ENCODE data around the gene DBT. TPM values are rescaled to one million over a fixed set of nuclear protein-coding genes. Genes with fewer than 3 reads are reported as not detected.
A peak's percentile ranks its signal among the peaks of the same experiment; 100 is the strongest.

The DBT gene
- total and polyA plus RNA-seq, 10 of the 15 experiments (the other 5 are each of a cell fraction or from before 2014, with no cell fraction given) = 2.1 to 15.9 (median 6.9) TPM

- H3K79me2 ChIP-seq (ENCODE audit: control insufficient read depth, insufficient read depth, low read length) = peaks cover 20% of the 10 kb centered on the region
- ChIA-PET POLR2A (interaction anchor here (1.0 kb wide), 1 partner anchor 95 kb away, joined by 3 read pairs; no protein-coding TSS in a partner anchor), CTCF (interaction anchor here (1.6 kb wide), 1 partner anchor 318 kb away, joined by 3 read pairs; no protein-coding TSS in a partner anchor), SMC1A (ENCODE audit: uncharacterized antibody, unreplicated experiment) (no interaction called here), RAD21 (ENCODE audit: unreplicated experiment) (no interaction called here)
- DNase-seq (ENCODE audit: low read depth, low spot score) = no peak
- WGBS (ENCODE audit: insufficient coverage, insufficient replicate concordance, low lambda C conversion rate, missing lambda C conversion rate) = 98% methylated on average over 2 of the region's 2 CpGs
- peaks cover 0 to 9% of the 10 kb centered on the region in 2 experiments; a peak in 3 of 4 replicates for H3K36me3 ChIP-seq (ENCODE audit: control insufficient read depth in 2 of 2, insufficient read depth in 2 of 2, low read length in 1 of 2)
- no peaks in the 10 kb centered on the region for H3K4me1 ChIP-seq (ENCODE audit: control insufficient read depth, insufficient read depth, low read length)
- intact Hi-C loops (cut with micrococcal nuclease; ENCODE audit: unreplicated experiment) = loop anchor here (10.0 kb wide), 1 partner anchor 317 kb away; no protein-coding TSS in a partner anchor
- no peaks in the 10 kb centered on the region for H4K20me1 ChIP-seq (ENCODE audit: control insufficient read depth, insufficient read depth)
- ATAC-seq = no peak
- H3K9me3 ChIP-seq (replicated peaks; ENCODE audit: control insufficient read depth, insufficient read depth, low read length) = no peaks in the 10 kb centered on the region
- no TSS peak for BruUV-seq (replicated peaks)
- H3K27me3 ChIP-seq (replicated peaks in 1 of 2; ENCODE audit: control insufficient read depth in 2 of 2, insufficient read depth in 2 of 2, low read length in 1 of 2) = no peaks in the 10 kb centered on the region
- FAIRE-seq = no peak
- TF ChIP-seq, protein P1, sequence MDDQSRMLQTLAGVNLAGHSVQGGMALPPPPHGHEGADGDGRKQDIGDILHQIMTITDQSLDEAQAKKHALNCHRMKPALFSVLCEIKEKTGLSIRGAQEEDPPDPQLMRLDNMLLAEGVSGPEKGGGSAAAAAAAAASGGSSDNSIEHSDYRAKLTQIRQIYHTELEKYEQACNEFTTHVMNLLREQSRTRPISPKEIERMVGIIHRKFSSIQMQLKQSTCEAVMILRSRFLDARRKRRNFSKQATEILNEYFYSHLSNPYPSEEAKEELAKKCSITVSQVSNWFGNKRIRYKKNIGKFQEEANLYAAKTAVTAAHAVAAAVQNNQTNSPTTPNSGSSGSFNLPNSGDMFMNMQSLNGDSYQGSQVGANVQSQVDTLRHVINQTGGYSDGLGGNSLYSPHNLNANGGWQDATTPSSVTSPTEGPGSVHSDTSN (IDR thresholded peaks at IDR 0.05; ENCODE audit: insufficient replicate concordance, low read depth, low read length) = no peak
- TF ChIP-seq NFYB (IDR thresholded peaks at IDR 0.05; ENCODE audit: insufficient read depth, low read depth, low read length) (no peak), RB1 (IDR thresholded peaks at IDR 0.05; ENCODE audit: borderline replicate concordance) (no peak), SMAD5 (IDR thresholded peaks at IDR 0.05; ENCODE audit: low read depth) (no peak)
- no peak overlapping the region for H3K9ac ChIP-seq (ENCODE audit: control insufficient read depth, insufficient read depth, low read length)
- no peak overlapping the region for H2AFZ ChIP-seq (ENCODE audit: control insufficient read depth, low read depth, low read length)
- in situ Hi-C loops (cut with MboI) = no loop called here
- no peak overlapping the region for H3K27ac ChIP-seq (ENCODE audit: control insufficient read depth, insufficient read depth)
- H3K4me2 ChIP-seq (ENCODE audit: control insufficient read depth, insufficient read depth) = no peak overlapping the region
- H3K4me3 ChIP-seq = no peak overlapping the region
These were observed 112.0 kb downstream of the DBT start for GRCh38 chr1:100137602-100138001.

MicroRNA genes within 50 kb of the gene (microRNA counts, 767-probe panel; counts per million panel counts)
- microRNA hsa-miR-553 = 977 counts per million, percentile 26 among the panel's probes with 10 or more counts

Small RNA genes within 50 kb of the gene (microRNA-seq; reads per million reads assigned to microRNA genes)
- gene MIR553 = not detected

Small RNA genes within 50 kb of the gene (small RNA-seq; reads per million reads assigned to genes)
- not detected for gene AL445928.1
- not detected for gene MIR553
- gene RPL23AP90 = not detected

Other genes starting within 250 kb of the DBT start
- 8.8 and 12.6 TPM in 2 replicates for gene SASS6, start 116.9 kb downstream of the DBT start, total RNA-seq (2014; rRNA removed)
- 17.9 and 18.5 TPM in 2 replicates for gene SASS6, start 116.9 kb downstream of the DBT start, total RNA-seq (2014; rRNA removed; fragmentation: Illumina TruSeq; extraction: Trizol)
- 9.7 and 11.1 TPM in 2 replicates for gene SASS6, start 116.9 kb downstream of the DBT start, total RNA-seq (2021)
- 7.0 and 11.1 TPM in 2 replicates for gene SASS6, start 116.9 kb downstream of the DBT start, polyA plus RNA-seq (2011; rRNA removed)
- gene SASS6, start 116.9 kb downstream of the DBT start, polyA plus RNA-seq (2014; fragmentation: Illumina TruSeq; extraction: Trizol) = 17.1 and 21.0 TPM in 2 replicates
- gene SASS6, start 116.9 kb downstream of the DBT start, polyA plus RNA-seq (2014; fragmentation: Nextera tagmentation; extraction: Ambion mirVana) = 10 to 100 TPM in 1 of 2 experiments, 1 to 10 TPM in 1; 8.2 to 10.7 TPM
- 6.6 and 6.7 TPM in 2 replicates for gene SASS6, start 116.9 kb downstream of the DBT start, polyA plus RNA-seq (2014; rRNA removed)
- 10 to 100 TPM; 11.2 to 11.9 TPM for gene SASS6, start 116.9 kb downstream of the DBT start, polyA plus RNA-seq (2016; fragmentation: Nextera tagmentation; extraction: Ambion mirVana)
- 13.7 and 20.8 TPM in 2 replicates for gene TRMT13, start 116.7 kb downstream of the DBT start, total RNA-seq (2014; rRNA removed)
- gene TRMT13, start 116.7 kb downstream of the DBT start, total RNA-seq (2014; rRNA removed; fragmentation: Illumina TruSeq; extraction: Trizol) = 21.1 and 21.6 TPM in 2 replicates
- gene TRMT13, start 116.7 kb downstream of the DBT start, total RNA-seq (2021) = 13.9 and 16.9 TPM in 2 replicates
- gene TRMT13, start 116.7 kb downstream of the DBT start, polyA plus RNA-seq (2011; rRNA removed) = 25.1 and 43.8 TPM in 2 replicates
- 26.6 and 36.5 TPM in 2 replicates for gene TRMT13, start 116.7 kb downstream of the DBT start, polyA plus RNA-seq (2014; fragmentation: Illumina TruSeq; extraction: Trizol)
- gene TRMT13, start 116.7 kb downstream of the DBT start, polyA plus RNA-seq (2014; fragmentation: Nextera tagmentation; extraction: Ambion mirVana) = 10 to 100 TPM; 17.1 to 22.3 TPM
- gene TRMT13, start 116.7 kb downstream of the DBT start, polyA plus RNA-seq (2014; rRNA removed) = 15.0 and 24.4 TPM in 2 replicates
- gene TRMT13, start 116.7 kb downstream of the DBT start, polyA plus RNA-seq (2016; fragmentation: Nextera tagmentation; extraction: Ambion mirVana) = 10 to 100 TPM; 18.9 to 23.3 TPM
- 0.33 and 0.51 TPM in 2 replicates for gene LRRC39, start 71.6 kb downstream of the DBT start, total RNA-seq (2014; rRNA removed)
- 0.76 and 0.88 TPM in 2 replicates for gene LRRC39, start 71.6 kb downstream of the DBT start, total RNA-seq (2014; rRNA removed; fragmentation: Illumina TruSeq; extraction: Trizol)
- 0.13 and 0.23 TPM in 2 replicates for gene LRRC39, start 71.6 kb downstream of the DBT start, total RNA-seq (2021)
- gene LRRC39, start 71.6 kb downstream of the DBT start, polyA plus RNA-seq (2011; rRNA removed) = 0.95 and 1.9 TPM in 2 replicates
- 1.0 and 1.3 TPM in 2 replicates for gene LRRC39, start 71.6 kb downstream of the DBT start, polyA plus RNA-seq (2014; fragmentation: Illumina TruSeq; extraction: Trizol)
- under 1 TPM; 0.35 to 0.62 TPM for gene LRRC39, start 71.6 kb downstream of the DBT start, polyA plus RNA-seq (2014; fragmentation: Nextera tagmentation; extraction: Ambion mirVana)
- 1.1 TPM in 2 replicates for gene LRRC39, start 71.6 kb downstream of the DBT start, polyA plus RNA-seq (2014; rRNA removed)
- under 1 TPM; 0.39 to 0.50 TPM for gene LRRC39, start 71.6 kb downstream of the DBT start, polyA plus RNA-seq (2016; fragmentation: Nextera tagmentation; extraction: Ambion mirVana)
- 37.1 and 39.3 TPM in 2 replicates for gene RTCA, start 16.4 kb upstream of the DBT start, total RNA-seq (2014; rRNA removed)
- gene RTCA, start 16.4 kb upstream of the DBT start, total RNA-seq (2014; rRNA removed; fragmentation: Illumina TruSeq; extraction: Trizol) = 31.3 and 34.5 TPM in 2 replicates
- gene RTCA, start 16.4 kb upstream of the DBT start, total RNA-seq (2021) = 36.3 and 37.3 TPM in 2 replicates
- gene RTCA, start 16.4 kb upstream of the DBT start, polyA plus RNA-seq (2011; rRNA removed) = 46.5 and 71.3 TPM in 2 replicates
- 29.2 and 41.4 TPM in 2 replicates for gene RTCA, start 16.4 kb upstream of the DBT start, polyA plus RNA-seq (2014; fragmentation: Illumina TruSeq; extraction: Trizol)
- gene RTCA, start 16.4 kb upstream of the DBT start, polyA plus RNA-seq (2014; fragmentation: Nextera tagmentation; extraction: Ambion mirVana) = 10 to 100 TPM; 10.3 to 23.6 TPM
- 37.4 and 37.8 TPM in 2 replicates for gene RTCA, start 16.4 kb upstream of the DBT start, polyA plus RNA-seq (2014; rRNA removed)
- 10 to 100 TPM; 59.4 to 63.5 TPM for gene RTCA, start 16.4 kb upstream of the DBT start, polyA plus RNA-seq (2016; fragmentation: Nextera tagmentation; extraction: Ambion mirVana)
- gene CDC14A, start 102.7 kb upstream of the DBT start, total RNA-seq (2014; rRNA removed) = 5.2 and 6.9 TPM in 2 replicates
- gene CDC14A, start 102.7 kb upstream of the DBT start, total RNA-seq (2014; rRNA removed; fragmentation: Illumina TruSeq; extraction: Trizol) = 5.9 and 7.0 TPM in 2 replicates
- 6.8 and 7.8 TPM in 2 replicates for gene CDC14A, start 102.7 kb upstream of the DBT start, total RNA-seq (2021)
- gene CDC14A, start 102.7 kb upstream of the DBT start, polyA plus RNA-seq (2011; rRNA removed) = 7.1 and 9.1 TPM in 2 replicates
- 5.8 and 6.5 TPM in 2 replicates for gene CDC14A, start 102.7 kb upstream of the DBT start, polyA plus RNA-seq (2014; fragmentation: Illumina TruSeq; extraction: Trizol)
- 1 to 10 TPM; 1.5 to 1.9 TPM for gene CDC14A, start 102.7 kb upstream of the DBT start, polyA plus RNA-seq (2014; fragmentation: Nextera tagmentation; extraction: Ambion mirVana)
- gene CDC14A, start 102.7 kb upstream of the DBT start, polyA plus RNA-seq (2014; rRNA removed) = 3.5 and 3.9 TPM in 2 replicates
- gene CDC14A, start 102.7 kb upstream of the DBT start, polyA plus RNA-seq (2016; fragmentation: Nextera tagmentation; extraction: Ambion mirVana) = 1 to 10 TPM; 4.7 to 6.3 TPM